PC-3 (cell line): Measurements from ENCODE around the gene RFC4. TPM values are rescaled to one million over a fixed set of nuclear protein-coding genes. Genes with fewer than 3 reads are reported as not detected.
A peak's percentile ranks its signal among the peaks of the same experiment; 100 is the strongest.

Experiments
- ATAC-seq: fragments of 200-7000 bp; cut with Tn5 transposase; 2 replicates; pipeline ENCODE4 v1.9.1; 2020; ENCODE audit warnings: mild to moderate bottlenecking, moderate library complexity
- BruUV-seq: library from RNA; stranded (reverse); fragments of 400-500 nt; replicated peaks from 2 replicates; lab custom pipeline; 2021; lab: Mats Ljungman, UMichigan
- CTCF ChIA-PET: fragments of 300-600 bp; sonication (Branson Sonifier 250); formaldehyde crosslinking; loops from one replicate; lab custom pipeline; 2022; ENCODE audit warnings: antibody characterized with exemption; lab: Charles Lee
- POLR2A ChIA-PET: fragments of 300-600 bp; sonication (Branson Sonifier 250); formaldehyde crosslinking; loops from one replicate; lab custom pipeline; 2022; ENCODE audit warnings: antibody characterized with exemption; ENCODE audit not compliant: unreplicated experiment; lab: Charles Lee
- DNase-seq: peaks from one replicate; pipeline ENCODE4 v3.0.0-alpha.2; 2015
- H2AFZ ChIP-seq: fragments of 300-600 bp; sonication (generic); 2 replicates; pipeline ENCODE4 v1.6.0; 2016; ENCODE audit warnings: antibody characterized with exemption, low read length
- H3F3A ChIP-seq: fragments of 300-600 bp; sonication (generic); one replicate; pipeline ENCODE4 v1.6.0; 2017; ENCODE audit warnings: antibody characterized with exemption, low read length, control low read depth, mild to moderate bottlenecking; ENCODE audit not compliant: unreplicated experiment
- H3K27ac ChIP-seq: fragments of 300-600 bp; sonication (generic); 2 replicates; pipeline ENCODE4 v1.5.1; 2016; ENCODE audit warnings: mild to moderate bottlenecking, low read length
- H3K27me3 ChIP-seq: fragments of 300-600 bp; sonication (generic); 2 replicates; pipeline ENCODE4 v1.6.1; 2016; ENCODE audit warnings: low read length, mixed read lengths
- H3K36me3 ChIP-seq: fragments of 300-600 bp; sonication (generic); 2 replicates; pipeline ENCODE4 v1.6.1; 2016; ENCODE audit warnings: low read depth, mixed run types, low read length, mixed read lengths
- H3K4me1 ChIP-seq: fragments of 300-600 bp; sonication (generic); 2 replicates; pipeline ENCODE4 v1.5.1; 2016; ENCODE audit warnings: low read length; ENCODE audit not compliant: insufficient read depth
- H3K4me2 ChIP-seq: fragments of 300-600 bp; sonication (generic); 2 replicates; pipeline ENCODE4 v1.6.0; 2016; ENCODE audit warnings: low read length
- H3K4me3 ChIP-seq: fragments of 300-600 bp; sonication (generic); 2 replicates; pipeline ENCODE4 v1.5.1; 2016; ENCODE audit warnings: mild to moderate bottlenecking, low read length, mixed read lengths
- H3K79me2 ChIP-seq: fragments of 300-600 bp; sonication (generic); 2 replicates; pipeline ENCODE4 v1.6.1; 2017; ENCODE audit warnings: low read length, mixed read lengths
- H3K9ac ChIP-seq: fragments of 300-600 bp; sonication (generic); 2 replicates; pipeline ENCODE4 v1.6.0; 2016; ENCODE audit warnings: mild to moderate bottlenecking, low read length
- H3K9me2 ChIP-seq: fragments of 300-600 bp; sonication (generic); replicated peaks from 2 replicates; pipeline ENCODE4 v1.6.1; 2016; ENCODE audit warnings: mixed run types, low read length, mixed read lengths
- H3K9me3 ChIP-seq: fragments of 300-600 bp; sonication (generic); 2 replicates; pipeline ENCODE4 v1.6.1; 2016; ENCODE audit warnings: low read length, mixed read lengths
- H4K20me1 ChIP-seq: fragments of 300-600 bp; sonication (generic); 2 replicates; pipeline ENCODE4 v1.6.1; 2016; ENCODE audit warnings: low read length, mixed read lengths
- CTCF ChIP-seq: fragments of 300-600 bp; sonication (generic); conservative IDR thresholded peaks from 2 replicates; pipeline ENCODE4 v1.5.1; 2017; ENCODE audit warnings: antibody characterized with exemption, low read depth, mild to moderate bottlenecking, low read length
- EZH2 ChIP-seq: fragments of 300-600 bp; sonication (generic); IDR thresholded peaks from one replicate; pipeline ENCODE4 v1.6.1; 2017; ENCODE audit warnings: antibody characterized with exemption, mild to moderate bottlenecking, low read length; ENCODE audit not compliant: unreplicated experiment
- EZH2phosphoT487 ChIP-seq: fragments of 300-600 bp; sonication (generic); IDR thresholded peaks from 2 replicates; pipeline ENCODE4 v1.6.1; 2018; ENCODE audit warnings: mild to moderate bottlenecking, antibody characterized with exemption, low read length, borderline replicate concordance
- intact Hi-C: fragments of 100-400 bp; cut with micrococcal nuclease; formaldehyde crosslinking; loops from 2 replicates; pipeline ENCODE4 v1.9.0; 2023
- total RNA-seq: library from RNA; depleted of rRNA; stranded (reverse); fragments of >200 nt; gene quantifications from 2 replicates; pipeline ENCODE4 v1.2.3, GENCODE V29; 2014

Gene RFC4
- total RNA-seq, 1 experiment from 2014 or later: 73.0 TPM

GRCh38 chr3:186782542-186783057, 23.7 kb downstream of the RFC4 start:
- peaks cover 41% of the 10 kb centered on the region for H4K20me1 ChIP-seq
- peaks cover 33% of the 10 kb centered on the region for H3F3A ChIP-seq
- TF ChIP-seq EZH2phosphoT487 (no peak), CTCF (no peak), EZH2 (no peak)
- peak overlapping the region; percentile 100 for H3K4me3 ChIP-seq
- POLR2A ChIA-PET: interaction anchor here (0.5 to 1.3 kb wide), 5 partner anchors 58 to 809 kb away, joined by 3 to 9 read pairs (median 4); no protein-coding TSS in a partner anchor
- TSS peak; percentile 92 for BruUV-seq
- H3K9me2 ChIP-seq: no peaks in the 10 kb centered on the region
- peaks cover 26% of the 10 kb centered on the region for H3K4me1 ChIP-seq
- peak overlapping the region; percentile 84 for H3K4me2 ChIP-seq
- peaks cover 55% of the 10 kb centered on the region for H3K79me2 ChIP-seq
- peaks cover 41% of the 10 kb centered on the region for H3K36me3 ChIP-seq
- peak overlapping the region; percentile 99 for H3K9ac ChIP-seq
- no peaks in the 10 kb centered on the region for H3K9me3 ChIP-seq
- intact Hi-C loops: loop anchor here (1.0 to 10.0 kb wide), 4 partner anchors 30 to 678 kb away; partner anchors contain the start of genes ETV5 and TBCCD1
- ATAC-seq: peak; percentile 21
- CTCF ChIA-PET: no interaction called here
- no peak for DNase-seq
- no peaks in the 10 kb centered on the region for H3K27me3 ChIP-seq
- H3K27ac ChIP-seq: peak overlapping the region; percentile 73
- H2AFZ ChIP-seq: peak overlapping the region; percentile 77

- no peak overlapping the region for H3K4me2 ChIP-seq
- peaks cover 7% of the 10 kb centered on the region for H4K20me1 ChIP-seq
- no peaks in the 10 kb centered on the region for H3K27me3 ChIP-seq
- DNase-seq: no peak
- H3K79me2 ChIP-seq: peaks cover 21% of the 10 kb centered on the region
- H3K4me3 ChIP-seq: no peak overlapping the region
- no peaks in the 10 kb centered on the region for H3K9me2 ChIP-seq
- H3K4me1 ChIP-seq: 0 out of 2 replicates have a peak, but pooled peaks cover 5% of the 10 kb centered on the region
- POLR2A ChIA-PET: interaction anchor here (0.6 kb wide), 1 partner anchor 154 kb away, joined by 3 read pairs; no protein-coding TSS in a partner anchor
- no peak overlapping the region for H3K27ac ChIP-seq
- CTCF ChIA-PET: no interaction called here
- no peak for ATAC-seq
- BruUV-seq: no TSS peak
- TF ChIP-seq EZH2phosphoT487 (no peak), EZH2 (no peak), CTCF (no peak)
- H2AFZ ChIP-seq: no peak overlapping the region
- intact Hi-C loops: no loop called here
- peaks cover under 1% of the 10 kb centered on the region for H3F3A ChIP-seq
- no peaks in the 10 kb centered on the region for H3K9me3 ChIP-seq
- no peak overlapping the region for H3K9ac ChIP-seq
- H3K36me3 ChIP-seq: peaks cover 7% of the 10 kb centered on the region
Observed at GRCh38 chr3:186779204-186779603, 27.1 kb downstream of the RFC4 start.

GRCh38 chr3:186775999-186776398, 30.3 kb downstream of the RFC4 start:
- no peaks in the 10 kb centered on the region for H3K9me2 ChIP-seq
- H3K27ac ChIP-seq: no peak overlapping the region
- H3K27me3 ChIP-seq: no peaks in the 10 kb centered on the region
- DNase-seq (no peak), ATAC-seq (no peak)
- ChIA-PET POLR2A (no interaction called here), CTCF (interaction anchor here (0.7 kb wide), 1 partner anchor 159 kb away, joined by 3 read pairs; no protein-coding TSS in a partner anchor)
- H3K4me3 ChIP-seq: no peak overlapping the region
- H3K9me3 ChIP-seq: no peaks in the 10 kb centered on the region
- no peaks in the 10 kb centered on the region for H3F3A ChIP-seq
- no peak overlapping the region for H3K9ac ChIP-seq
- H2AFZ ChIP-seq: no peak overlapping the region
- no peaks in the 10 kb centered on the region for H3K79me2 ChIP-seq
- H4K20me1 ChIP-seq: no peaks in the 10 kb centered on the region
- no peak overlapping the region for H3K4me2 ChIP-seq
- TF ChIP-seq EZH2: no peak
- TF ChIP-seq CTCF: no peak
- TF ChIP-seq EZH2phosphoT487: no peak
- no TSS peak for BruUV-seq
- H3K36me3 ChIP-seq: no peaks in the 10 kb centered on the region
- intact Hi-C loops: no loop called here
- no peaks in the 10 kb centered on the region for H3K4me1 ChIP-seq
